Fibroblast of pulmonary artery (primary cell): Measurements from ENCODE around the gene CHCT1.
"Not testable (repeated sequence)": the region's sequence is repeated elsewhere in the genome, so short reads cannot be mapped to it uniquely, and the experiment has no call there.

ENCODE experiments used
- DNase-seq: peaks from one replicate; pipeline ENCODE4 v3.0.0-alpha.2; 2010; ENCODE audit warnings: low read depth
- H3K4me3 ChIP-seq: replicated peaks from 2 replicates; pipeline ENCODE4 v1.5.1; 2011; ENCODE audit warnings: low read depth, mild to moderate bottlenecking, control low read depth, low read length, moderate library complexity
- CTCF ChIP-seq: IDR thresholded peaks from 2 replicates; pipeline ENCODE4 v1.5.1; 2011; ENCODE audit warnings: mild to moderate bottlenecking, control low read depth, low read length, inconsistent platforms; ENCODE audit errors: missing control alignments

Gene CHCT1

DNA sequence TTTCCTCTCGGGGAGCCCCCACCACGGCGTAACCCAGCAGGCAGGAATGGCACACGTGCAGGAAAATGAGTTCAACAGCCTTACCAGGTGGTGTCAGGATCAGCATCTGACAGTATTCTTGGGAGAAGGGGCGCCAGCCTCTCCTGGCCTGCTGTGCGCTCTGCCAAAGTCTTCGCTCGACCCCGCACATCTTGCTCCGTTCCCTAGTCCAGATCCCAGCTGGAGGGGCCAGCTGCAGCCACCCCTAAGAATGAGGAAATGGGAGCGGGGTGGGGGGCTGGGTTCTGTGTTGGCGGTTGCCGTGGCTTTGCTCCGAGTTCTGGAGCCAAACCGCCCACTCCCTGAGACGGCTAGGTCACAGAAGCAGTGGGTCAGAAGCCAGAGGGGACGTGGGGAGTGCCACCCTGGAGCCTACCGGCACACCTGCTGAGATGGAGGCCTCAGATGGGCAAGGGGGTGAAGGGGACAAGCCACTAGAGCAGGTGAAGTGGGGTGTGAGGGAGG lies at the start of gene CHCT1:
Gene CHCT1 (plus strand): TSS at position 328 of the 504 bp plus-strand sequence. CDS start 104 bp downstream, at position 432.
- DNase-seq = no peak
- H3K4me3 ChIP-seq = peak within 1 kb of the TSS; percentile 52
- no peak for TF ChIP-seq CTCF

DNA sequence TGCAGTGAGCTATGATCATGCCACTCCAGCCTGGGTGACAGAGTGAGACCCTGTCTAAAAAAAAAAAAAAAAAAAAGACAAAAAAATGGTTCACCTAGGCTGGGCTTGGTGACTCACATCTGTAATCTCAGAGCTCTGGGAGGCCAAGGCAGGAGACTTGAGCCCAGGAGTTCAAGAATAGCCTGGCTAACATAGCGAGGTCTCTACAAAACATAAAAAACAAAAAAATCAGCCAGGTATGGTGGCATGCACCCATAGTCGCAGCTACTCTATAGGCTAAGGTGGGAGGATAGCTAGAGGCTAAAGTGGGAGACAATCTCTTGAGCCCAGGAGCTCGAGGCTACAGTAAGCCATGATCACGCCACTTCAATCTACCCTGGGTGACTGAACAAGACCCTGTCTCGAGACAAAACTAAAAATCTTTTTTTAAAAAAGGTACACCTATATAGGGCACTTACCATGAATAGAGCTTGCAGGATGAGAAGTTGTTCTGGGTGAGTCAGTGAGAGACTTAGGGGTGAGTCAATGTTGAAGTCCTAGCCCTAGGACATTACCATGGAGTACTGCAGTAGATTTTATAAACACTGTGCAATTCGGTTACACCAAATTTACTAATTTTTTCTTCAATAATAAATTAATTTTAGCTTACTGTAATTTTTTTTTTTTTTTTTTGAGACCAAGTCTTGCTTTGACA lies 49.4 kb upstream of the CHCT1 start:
- H3K4me3 ChIP-seq = no peak overlapping the region
- no peak for TF ChIP-seq CTCF
- peak; percentile 62 for DNase-seq

- not testable (repeated sequence) for DNase-seq, H3K4me3 ChIP-seq
Measured at GRCh38 chr17:60378187-60378586, 44.1 kb upstream of the CHCT1 start.

- DNase-seq, H3K4me3 ChIP-seq: not testable (repeated sequence)
Measured at GRCh38 chr17:60379461-60379860, 42.8 kb upstream of the CHCT1 start.

GRCh38 chr17:60381958-60382357 lies 40.3 kb upstream of the CHCT1 start:
- no peak for DNase-seq
- no peak for TF ChIP-seq CTCF
- H3K4me3 ChIP-seq = no peak overlapping the region

DNA sequence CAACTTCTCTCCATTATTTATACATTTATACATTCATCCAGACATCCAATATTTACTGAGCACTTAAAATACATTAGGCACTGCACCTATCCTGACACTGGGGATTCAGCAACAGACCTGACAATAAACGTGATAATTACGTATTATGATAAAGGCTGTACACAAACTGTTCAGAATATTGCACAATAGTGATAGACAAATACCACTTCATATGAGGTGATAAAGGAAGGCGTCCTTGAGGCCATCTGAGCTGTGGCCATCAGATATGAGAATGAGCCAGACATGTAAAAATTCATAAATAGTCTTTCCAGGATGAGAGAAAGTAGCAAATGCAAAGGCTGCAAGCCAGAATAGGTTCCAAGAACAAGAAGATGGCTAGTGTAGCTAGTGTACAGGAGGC lies 38.9 kb upstream of the CHCT1 start:
- no peak for DNase-seq
- no peak overlapping the region for H3K4me3 ChIP-seq
- no peak for TF ChIP-seq CTCF

GRCh38 chr17:60384921-60385320 lies 37.4 kb upstream of the CHCT1 start:
- not testable (repeated sequence) for DNase-seq, H3K4me3 ChIP-seq

- TF ChIP-seq CTCF = no peak
- no peak for DNase-seq
Measured at GRCh38 chr17:60386147-60387058, 35.9 kb upstream of the CHCT1 start.

More at GRCh38 chr17:60386147-60387058, 35.9 kb upstream of the CHCT1 start:
- H3K4me3 ChIP-seq = no peak overlapping the region
